ENCODE data around the gene CACNG5.

The CACNG5 gene

GRCh38 chr17:66833201-66833600 lies 1.7 kb upstream of the CACNG5 start:
- DNase-seq (ENCODE audit: low read depth): no peak
- TF ChIP-seq CTCF (conservative IDR thresholded peaks at IDR 0.05; ENCODE audit: low read depth, low read length): no peak
- no peak overlapping the region for H3K4me3 ChIP-seq (ENCODE audit: low read length)

GRCh38 chr17:66834426-66834918 lies 445 bp upstream of the CACNG5 start:
- no peak for TF ChIP-seq CTCF (conservative IDR thresholded peaks at IDR 0.05; ENCODE audit: low read depth, low read length)
- no peak for DNase-seq (ENCODE audit: low read depth)

DNA sequence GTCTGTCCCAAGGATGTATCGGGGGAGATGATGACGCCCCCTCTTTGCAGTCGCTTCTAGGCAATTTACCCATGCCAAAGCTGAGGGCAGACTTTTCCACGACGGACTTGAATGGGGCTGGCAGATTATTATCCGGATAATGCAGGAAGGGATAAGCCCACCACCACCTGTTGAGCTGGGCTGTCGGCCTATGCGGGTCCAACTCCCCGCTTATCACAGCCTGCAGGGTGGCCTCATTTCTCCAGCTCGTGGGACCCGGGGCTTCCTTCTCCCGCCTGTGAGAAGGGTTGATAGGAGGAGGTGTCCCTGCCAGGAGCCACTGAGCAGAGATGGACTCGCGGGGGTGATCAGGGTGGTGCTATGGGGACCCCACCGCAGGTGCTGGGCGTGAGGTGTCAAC lies 559 bp downstream of the CACNG5 start:
- no peak for DNase-seq (ENCODE audit: low read depth)
- TF ChIP-seq CTCF (conservative IDR thresholded peaks at IDR 0.05; ENCODE audit: low read depth, low read length): no peak
- H3K4me3 ChIP-seq (ENCODE audit: low read length): no peak overlapping the region

More at GRCh38 chr17:66834426-66834918, 445 bp upstream of the CACNG5 start:
- H3K4me3 ChIP-seq (ENCODE audit: low read length): no peak overlapping the region

- H3K4me3 ChIP-seq (ENCODE audit: low read length): no peak overlapping the region
- no peak for TF ChIP-seq CTCF (conservative IDR thresholded peaks at IDR 0.05; ENCODE audit: low read depth, low read length)
- DNase-seq (ENCODE audit: low read depth): no peak
Observed at GRCh38 chr17:66836063-66837005, 1.4 kb downstream of the CACNG5 start.

DNA sequence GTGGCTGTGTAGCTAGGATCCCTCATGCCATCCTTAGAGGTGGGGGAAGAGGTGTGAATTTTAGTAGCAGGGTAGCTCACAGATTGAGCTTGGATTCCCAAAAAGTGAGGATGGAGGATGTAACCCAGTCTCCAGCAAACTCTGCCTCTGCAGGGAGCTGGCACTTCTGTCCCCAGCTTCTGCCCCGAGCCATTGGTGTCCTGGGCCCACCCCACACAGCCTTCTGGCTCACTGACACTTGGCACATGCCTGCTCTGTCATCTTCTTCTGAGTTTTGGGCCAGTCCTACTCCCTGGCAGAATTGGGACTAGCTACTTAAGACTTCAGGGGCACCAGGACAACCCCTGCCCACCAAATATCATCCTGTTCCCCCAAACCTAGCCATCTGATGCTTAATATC lies 2.3 kb downstream of the CACNG5 start:
- H3K4me3 ChIP-seq (ENCODE audit: low read length): no peak overlapping the region
- TF ChIP-seq CTCF (conservative IDR thresholded peaks at IDR 0.05; ENCODE audit: low read depth, low read length): no peak
- no peak for DNase-seq (ENCODE audit: low read depth)

DNA sequence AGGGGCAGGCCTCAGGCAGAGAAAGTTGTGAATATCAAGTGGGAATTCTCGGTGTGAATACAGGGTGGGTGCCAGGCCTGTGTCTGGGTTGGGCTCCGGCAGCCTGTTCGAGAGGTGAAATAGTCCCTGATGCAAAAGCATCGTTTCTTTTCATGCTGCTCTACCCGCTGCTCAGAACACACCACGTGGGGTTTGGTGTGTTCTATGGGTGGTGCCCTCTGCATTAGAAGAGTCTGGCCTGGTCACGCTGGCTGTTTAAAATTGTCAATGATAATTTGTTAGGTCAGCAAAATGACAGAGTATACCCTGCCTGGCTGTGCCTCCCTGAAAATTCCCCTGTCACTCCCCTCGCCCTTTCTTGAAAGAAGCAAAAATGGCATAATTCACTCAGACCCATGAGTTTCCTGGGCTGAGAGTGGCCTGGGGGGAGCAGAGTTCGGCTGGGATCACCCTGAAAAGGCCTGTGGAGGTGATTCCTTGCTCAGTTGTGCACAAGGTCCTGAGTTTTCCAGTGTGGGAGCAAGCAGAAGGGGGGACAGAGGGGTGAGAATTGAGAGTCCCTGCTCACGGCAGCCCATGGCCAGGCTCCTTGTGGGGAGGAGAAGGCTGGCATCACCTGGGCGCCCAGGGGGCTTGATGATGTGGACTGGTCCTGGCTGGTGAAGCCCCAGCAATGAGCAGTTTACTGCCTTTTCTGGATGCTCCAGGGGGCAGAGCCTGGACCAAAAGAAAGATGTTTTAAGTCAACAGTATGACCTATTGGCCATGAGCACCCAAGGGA lies 3.2 kb downstream of the CACNG5 start:
- DNase-seq (ENCODE audit: low read depth): no peak
- TF ChIP-seq CTCF (conservative IDR thresholded peaks at IDR 0.05; ENCODE audit: low read depth, low read length): no peak
- no peak overlapping the region for H3K4me3 ChIP-seq (ENCODE audit: low read length)
